Testis (tissue), 5 donors: Measurements from ENCODE around the gene GUCA2B. TPM values are rescaled to one million over a fixed set of nuclear protein-coding genes. Genes with fewer than 3 reads are reported as not detected.

ENCODE experiments used
- DNase-seq: peaks from one replicate; pipeline ENCODE4 v3.0.0-alpha.2; 2019
- H3K27ac ChIP-seq, 2 donors: fragments of 200-600 bp; sonication (generic); one replicate each; pipeline ENCODE4 v1.5.1; 2019
- H3K27me3 ChIP-seq: fragments of 200-600 bp; sonication (generic); one replicate; pipeline ENCODE4 v1.5.1; 2019
- H3K36me3 ChIP-seq: fragments of 200-600 bp; sonication (generic); one replicate; pipeline ENCODE4 v1.5.1; 2017; ENCODE audit warnings: low read depth; ENCODE audit errors: missing control alignments
- H3K4me1 ChIP-seq: fragments of 200-600 bp; sonication (generic); one replicate; pipeline ENCODE4 v1.5.1; 2019
- H3K4me3 ChIP-seq, 2 donors: fragments of 200-600 bp; sonication (generic); one replicate each; pipeline ENCODE4 v1.5.1; 2017 to 2019
- H3K9me3 ChIP-seq: fragments of 200-600 bp; sonication (generic); one replicate; pipeline ENCODE4 v1.5.1; 2017
- POLR2A ChIP-seq: fragments of 450-650 bp; IDR thresholded peaks from one replicate; pipeline ENCODE4 v1.6.1; 2017; ENCODE audit warnings: antibody characterized with exemption, mild to moderate bottlenecking, moderate library complexity
- WGBS, 2 donors: methylation state at CpG; one replicate each; pipeline ENCODE4 v1.1.5; 2018; 5-methylcytosine and 5-hydroxymethylcytosine counted together
- intact Hi-C: fragments of 100-400 bp; cut with DNase I; formaldehyde crosslinking; loops from one replicate; pipeline ENCODE4 v1.15.1; 2023; ENCODE audit warnings: low total_unique reads
- long read RNA-seq, 2 donors: transcript quantifications; one replicate each; lab custom pipeline, GENCODE V29; 2026
- polyA plus RNA-seq: library from polyadenylated mRNA; stranded (reverse); fragments of 350-450 nt; fragmentation: Illumina TruSeq; extraction: RNeasy Lipid Tissue Mini Kit (QIAGEN cat#74804); gene quantifications from one replicate; pipeline ENCODE4 v1.2.3, GENCODE V29; 2014; ENCODE audit warnings: low read depth, low replicate concordance; ENCODE audit not compliant: insufficient read depth
- total RNA-seq, 2 donors: library from RNA; depleted of rRNA; stranded (reverse); fragments of >200 nt; gene quantifications; one replicate each; pipeline ENCODE4 v1.2.3, GENCODE V29; 2016
- TF ChIP-seq, protein P1 (sequence below), 3 experiments: fragments of 450-650 bp in 2 of 3; fragments of 200-600 bp in 1 of 3; sonication (generic) in 1 of 3; IDR thresholded peaks; one replicate each; pipeline ENCODE4 v1.5.1; 2016 to 2019; ENCODE audit warnings: antibody characterized with exemption in 3 of 3, mild to moderate bottlenecking in 2 of 3, moderate library complexity in 1 of 3

The GUCA2B gene
- not detected for total RNA-seq
- polyA plus RNA-seq: not detected
- long read RNA-seq, donor 1: 0 reads
- long read RNA-seq, donor 2: 0 reads

DNA sequence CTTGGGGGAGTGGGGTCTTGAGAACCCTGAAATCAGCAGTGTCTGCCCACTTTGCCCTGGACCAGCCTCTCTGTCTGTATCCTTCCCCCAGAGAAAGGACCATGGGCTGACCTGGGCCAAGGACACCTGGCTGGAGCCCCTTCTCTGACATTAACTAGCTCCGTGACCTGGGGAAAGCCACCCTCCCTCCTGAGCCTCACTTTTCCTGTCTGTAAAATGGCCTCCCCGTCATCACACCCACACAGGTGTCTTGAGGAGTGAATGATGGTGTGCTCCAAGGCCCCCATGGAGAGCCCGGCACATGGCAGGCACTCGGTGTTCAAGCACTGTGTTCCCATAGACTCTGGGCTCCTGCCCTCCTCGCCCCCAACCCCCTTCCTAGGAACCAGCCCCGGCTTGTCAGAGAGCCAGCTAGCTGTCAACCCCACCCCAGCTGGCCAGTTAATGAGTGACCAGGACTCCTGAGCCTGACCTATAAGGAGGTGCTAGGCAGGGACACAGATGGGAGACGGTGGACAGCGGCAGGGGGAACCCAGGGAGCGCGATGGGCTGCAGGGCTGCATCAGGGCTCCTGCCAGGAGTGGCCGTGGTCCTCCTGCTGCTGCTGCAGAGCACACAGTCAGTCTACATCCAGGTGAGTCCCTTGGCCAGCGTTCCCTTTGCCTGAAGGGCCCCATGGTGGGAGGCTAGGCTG is at the start of gene GUCA2B:
TSS of gene GUCA2B (plus strand) at position 504 of the 694 bp plus-strand sequence. CDS start at position 545, 41 bp downstream.
- no peak for DNase-seq
- TF ChIP-seq, protein P1, sequence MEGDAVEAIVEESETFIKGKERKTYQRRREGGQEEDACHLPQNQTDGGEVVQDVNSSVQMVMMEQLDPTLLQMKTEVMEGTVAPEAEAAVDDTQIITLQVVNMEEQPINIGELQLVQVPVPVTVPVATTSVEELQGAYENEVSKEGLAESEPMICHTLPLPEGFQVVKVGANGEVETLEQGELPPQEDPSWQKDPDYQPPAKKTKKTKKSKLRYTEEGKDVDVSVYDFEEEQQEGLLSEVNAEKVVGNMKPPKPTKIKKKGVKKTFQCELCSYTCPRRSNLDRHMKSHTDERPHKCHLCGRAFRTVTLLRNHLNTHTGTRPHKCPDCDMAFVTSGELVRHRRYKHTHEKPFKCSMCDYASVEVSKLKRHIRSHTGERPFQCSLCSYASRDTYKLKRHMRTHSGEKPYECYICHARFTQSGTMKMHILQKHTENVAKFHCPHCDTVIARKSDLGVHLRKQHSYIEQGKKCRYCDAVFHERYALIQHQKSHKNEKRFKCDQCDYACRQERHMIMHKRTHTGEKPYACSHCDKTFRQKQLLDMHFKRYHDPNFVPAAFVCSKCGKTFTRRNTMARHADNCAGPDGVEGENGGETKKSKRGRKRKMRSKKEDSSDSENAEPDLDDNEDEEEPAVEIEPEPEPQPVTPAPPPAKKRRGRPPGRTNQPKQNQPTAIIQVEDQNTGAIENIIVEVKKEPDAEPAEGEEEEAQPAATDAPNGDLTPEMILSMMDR (IDR thresholded peaks at IDR 0.05): no peak
- TF ChIP-seq POLR2A: no peak
- WGBS, 2 donors: 77 to 83% methylated on average over 6 to 12 of the region's 12 CpGs

DNA sequence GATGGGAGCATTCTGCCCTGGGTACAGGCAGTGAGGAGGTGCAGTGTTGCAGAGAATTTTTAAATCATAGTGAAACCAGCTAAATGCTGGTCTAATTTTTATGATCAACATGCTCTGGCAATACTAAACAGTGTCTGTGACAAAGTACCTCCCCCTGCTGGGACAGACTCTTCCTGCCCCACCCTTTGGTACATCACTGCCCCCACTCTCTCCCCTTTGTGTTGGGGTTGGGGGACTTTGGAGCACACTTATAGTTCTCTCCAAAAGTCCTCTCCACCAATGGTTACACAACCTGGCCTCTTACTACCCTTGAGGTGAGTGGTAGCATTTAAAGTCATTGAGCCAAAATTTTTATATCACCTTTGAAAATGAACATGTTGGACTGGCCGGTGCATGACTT is 48.2 kb upstream of the GUCA2B start:
- Histone ChIP-seq H3K27ac (no peak overlapping the region), H3K4me1 (no peaks in the 10 kb centered on the region), H3K36me3 (no peaks in the 10 kb centered on the region), H3K4me3 (no peak overlapping the region), H3K27me3 (no peaks in the 10 kb centered on the region), H3K9me3 (no peaks in the 10 kb centered on the region)
- intact Hi-C loops: no loop called here
- no peak for DNase-seq
- WGBS, 2 donors: 94 to 100% methylated on average over 1 of the region's 1 CpG
- TF ChIP-seq, protein P1 (IDR thresholded peaks at IDR 0.05): no peak
- TF ChIP-seq POLR2A: no peak

More for the DNA sequence above, at the start of gene GUCA2B:
- H3K27ac ChIP-seq: no peak within 1 kb of the TSS
- H3K4me1 ChIP-seq: no peaks in the 10 kb centered on the region
- intact Hi-C loops: no loop called here
- H3K4me3 ChIP-seq: no peak within 1 kb of the TSS
- no peaks in the 10 kb centered on the region for H3K9me3 ChIP-seq
- H3K36me3 ChIP-seq: no peaks in the 10 kb centered on the region
- H3K27me3 ChIP-seq: no peaks in the 10 kb centered on the region

DNA sequence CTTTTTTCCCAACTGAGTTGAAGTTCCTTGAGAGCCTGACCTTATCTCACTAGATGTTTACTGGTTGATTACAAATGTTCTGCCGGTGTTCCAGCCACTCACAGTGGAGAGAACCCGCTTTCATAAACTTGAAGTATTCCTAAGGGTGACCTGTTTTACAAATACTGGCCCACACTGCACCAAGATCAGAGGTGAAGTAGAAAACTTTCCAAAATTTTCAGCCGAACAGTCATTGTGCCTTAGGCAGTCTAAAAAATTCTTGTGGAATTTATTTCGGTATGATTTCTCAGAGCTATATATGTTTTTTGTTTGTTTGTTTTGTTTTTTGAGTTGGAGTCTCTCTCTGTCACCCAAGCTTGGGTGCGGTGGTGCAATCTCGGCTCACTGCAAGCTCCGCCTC is 44.9 kb upstream of the GUCA2B start:
- no peaks in the 10 kb centered on the region for H3K4me1 ChIP-seq
- DNase-seq: no peak
- H3K27me3 ChIP-seq: no peaks in the 10 kb centered on the region
- 83 to 86% methylated on average over 7 of the region's 7 CpGs for WGBS, 2 donors
- H3K9me3 ChIP-seq: no peaks in the 10 kb centered on the region
- TF ChIP-seq, protein P1 (IDR thresholded peaks at IDR 0.05): no peak
- TF ChIP-seq POLR2A: no peak
- intact Hi-C loops: no loop called here
- H3K4me3 ChIP-seq: no peak overlapping the region
- no peaks in the 10 kb centered on the region for H3K36me3 ChIP-seq
- H3K27ac ChIP-seq: no peak overlapping the region

DNA sequence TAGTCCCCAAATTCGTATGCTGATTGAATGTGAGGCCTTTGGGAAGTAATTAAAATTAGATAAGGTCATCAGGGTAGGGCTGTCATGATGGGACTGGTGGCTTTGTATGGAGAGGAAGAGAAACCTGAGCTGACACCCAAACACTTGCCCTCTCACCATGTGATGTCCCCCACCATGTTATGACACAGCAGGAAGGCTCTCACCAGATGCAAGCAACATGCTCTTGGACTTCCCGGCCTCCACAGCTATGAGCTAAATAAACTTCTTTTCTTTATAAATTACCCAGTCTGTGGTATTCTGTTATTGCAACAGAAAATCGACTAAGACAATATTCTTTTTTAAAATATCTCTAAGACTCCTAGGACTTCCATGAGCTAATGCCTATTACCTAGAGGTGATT is 43.6 kb upstream of the GUCA2B start:
- H3K27ac ChIP-seq: no peak overlapping the region
- TF ChIP-seq, protein P1 (IDR thresholded peaks at IDR 0.05): no peak
- no peak for TF ChIP-seq POLR2A
- H3K4me1 ChIP-seq: no peaks in the 10 kb centered on the region
- H3K36me3 ChIP-seq: no peaks in the 10 kb centered on the region
- H3K27me3 ChIP-seq: no peaks in the 10 kb centered on the region
- intact Hi-C loops: no loop called here
- 77 to 91% methylated on average over 3 of the region's 3 CpGs for WGBS, 2 donors
- H3K9me3 ChIP-seq: no peaks in the 10 kb centered on the region
- no peak for DNase-seq
- no peak overlapping the region for H3K4me3 ChIP-seq

DNA sequence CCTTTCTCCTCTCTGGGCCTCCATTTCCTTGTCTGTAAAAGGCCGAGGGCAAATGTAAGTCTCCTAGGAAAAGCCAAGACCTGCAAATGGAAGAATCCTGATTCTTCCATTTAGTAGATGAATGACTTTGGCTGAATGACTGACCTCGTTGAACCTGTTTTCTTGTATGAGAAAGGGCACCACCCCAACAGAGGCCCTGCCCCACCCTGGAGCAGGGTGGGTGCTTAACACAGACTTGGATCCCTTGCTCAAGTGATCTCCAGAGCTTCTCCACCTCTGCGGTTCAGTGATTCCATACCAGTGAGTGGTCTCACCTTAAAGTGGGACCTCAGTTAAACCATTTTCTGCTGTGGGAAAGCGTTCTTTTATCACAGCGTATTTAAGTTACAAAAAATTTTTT is 39.0 kb upstream of the GUCA2B start:
- intact Hi-C loops: no loop called here
- TF ChIP-seq POLR2A: no peak
- TF ChIP-seq, protein P1 (IDR thresholded peaks at IDR 0.05): no peak
- H3K4me3 ChIP-seq: no peak overlapping the region
- no peaks in the 10 kb centered on the region for H3K27me3 ChIP-seq
- H3K9me3 ChIP-seq: no peaks in the 10 kb centered on the region
- WGBS, 2 donors: 82 to 83% methylated on average over 5 of the region's 5 CpGs
- DNase-seq: no peak
- no peak overlapping the region for H3K27ac ChIP-seq
- H3K36me3 ChIP-seq: no peaks in the 10 kb centered on the region
- H3K4me1 ChIP-seq: no peaks in the 10 kb centered on the region
